Stimulated activated CD4-positive, alpha-beta T cell treated with anti-CD3 and anti-CD28 coated beads, Interleukin-1b, Interleukin-23, amount 100 ng/mL, for 1 hour (primary cell): ENCODE data around the gene OSBPL8.
"Not testable (repeated sequence)": the region's sequence is repeated elsewhere in the genome, so short reads cannot be mapped to it uniquely, and the experiment has no call there.

Source experiments
- DNase-seq, 2 donors: peaks; one replicate each; pipeline ENCODE4 v3.0.0-alpha.2; 2020; ENCODE audit warnings: low read depth in 2 of 2

Gene OSBPL8

DNA sequence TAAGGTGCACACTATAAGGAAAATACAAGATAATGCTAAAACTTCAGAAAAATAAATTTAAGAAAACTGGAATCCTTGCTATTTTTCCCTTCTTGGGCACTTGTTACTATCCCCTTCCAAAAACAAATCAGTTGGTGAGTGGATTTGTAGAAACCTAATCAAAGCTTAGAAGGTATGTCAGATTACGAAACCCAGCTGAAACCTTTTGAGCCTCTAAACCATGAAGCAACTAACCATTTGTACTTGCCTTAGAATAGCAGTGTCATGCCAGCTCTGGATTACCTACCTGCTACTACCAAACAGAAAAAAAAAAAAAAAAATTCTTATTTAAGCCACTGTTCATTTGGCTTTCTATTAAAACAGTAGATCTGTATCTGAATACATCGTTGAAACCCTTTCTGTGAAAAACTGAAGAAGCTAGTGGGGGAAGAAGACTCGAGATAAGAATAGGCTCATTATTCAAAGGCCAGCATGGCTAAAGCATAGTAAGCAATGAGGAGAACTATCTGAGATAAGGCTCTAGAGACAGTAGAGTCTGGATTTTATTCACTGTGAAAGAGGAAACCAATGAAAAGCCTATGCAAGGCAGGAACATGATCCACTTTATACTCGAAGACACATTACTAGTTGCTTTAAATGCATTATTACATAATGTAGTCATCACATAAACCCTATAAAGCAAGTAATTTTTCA is 30.2 kb downstream of the OSBPL8 start:
- DNase-seq, result no peak

DNA sequence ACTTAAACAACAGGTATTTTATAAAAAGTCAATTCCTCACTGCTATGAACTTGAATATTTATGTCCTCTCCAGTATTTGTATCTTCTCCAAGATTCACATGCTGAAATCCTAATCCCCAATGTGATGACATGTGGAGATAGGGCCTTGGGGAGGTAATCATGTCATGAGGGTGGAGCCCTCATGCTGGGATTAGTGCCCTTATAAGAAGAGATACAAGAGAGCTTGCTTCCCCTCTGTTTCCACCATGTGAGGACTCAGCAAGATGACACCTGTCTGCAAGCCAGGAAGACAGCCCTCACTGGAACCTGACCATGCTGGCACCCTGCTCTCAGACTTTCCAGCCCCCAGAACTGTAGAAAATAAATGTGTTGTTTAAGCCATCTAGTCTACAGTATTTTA is 36.2 kb downstream of the OSBPL8 start:
- DNase-seq, result no peak

DNA sequence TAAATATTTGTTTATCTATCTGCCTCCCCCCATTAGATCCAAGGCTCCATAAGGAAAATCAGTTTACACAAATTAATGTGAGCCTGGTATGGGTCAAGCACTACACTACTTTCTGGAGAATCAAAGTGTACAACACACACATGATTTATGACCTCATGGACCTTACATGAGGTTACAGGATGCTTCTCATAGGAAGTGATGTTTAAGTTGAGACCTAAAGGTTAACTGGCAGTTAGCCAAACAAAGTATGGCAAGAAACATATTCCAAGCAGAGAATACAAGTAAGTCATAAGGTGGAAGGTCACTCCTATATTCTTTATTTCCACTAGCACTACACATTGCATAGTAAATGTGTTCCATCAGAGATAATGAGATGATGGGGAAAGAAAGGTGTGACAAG is 39.2 kb downstream of the OSBPL8 start:
- DNase-seq, result no peak

DNA sequence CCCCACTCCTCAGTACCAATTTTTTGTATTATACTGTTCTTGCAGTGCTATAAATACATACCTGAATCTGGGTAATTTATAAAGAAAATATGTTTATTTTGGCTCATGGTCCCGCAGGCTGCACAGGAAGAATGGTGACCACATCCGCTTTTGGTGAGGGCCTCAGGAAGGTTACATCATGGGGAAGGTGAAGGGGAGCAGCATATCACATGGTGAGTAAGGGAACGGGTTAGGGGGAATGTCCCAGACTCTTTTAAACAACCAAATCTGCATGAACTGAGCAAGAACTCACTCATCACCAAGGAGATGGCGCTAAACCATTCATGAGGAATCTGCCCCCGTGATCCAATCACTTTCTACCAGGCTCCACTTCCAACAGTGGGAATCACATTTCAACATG is 40.0 kb downstream of the OSBPL8 start:
- no peak for DNase-seq

DNA sequence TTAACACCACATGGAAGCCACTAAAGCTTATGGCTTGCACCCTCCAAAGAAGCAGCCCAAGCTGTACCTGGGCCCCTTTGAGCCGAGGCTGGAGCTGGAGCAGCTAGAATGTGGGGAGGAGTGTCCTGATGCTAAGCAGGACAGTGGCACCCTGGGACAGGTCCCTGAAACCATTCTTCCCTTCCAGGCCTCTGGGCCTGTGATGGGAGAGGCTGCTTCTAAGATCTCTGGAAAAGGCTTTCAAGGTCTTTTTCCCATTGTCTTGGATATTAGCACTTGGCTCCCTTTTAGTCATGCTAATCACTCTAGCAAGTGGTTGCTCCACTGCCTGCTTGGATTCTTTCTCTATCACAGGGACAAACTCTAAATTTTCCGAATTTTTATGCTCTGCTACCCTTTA is 40.9 kb downstream of the OSBPL8 start:
- no peak for DNase-seq

DNA sequence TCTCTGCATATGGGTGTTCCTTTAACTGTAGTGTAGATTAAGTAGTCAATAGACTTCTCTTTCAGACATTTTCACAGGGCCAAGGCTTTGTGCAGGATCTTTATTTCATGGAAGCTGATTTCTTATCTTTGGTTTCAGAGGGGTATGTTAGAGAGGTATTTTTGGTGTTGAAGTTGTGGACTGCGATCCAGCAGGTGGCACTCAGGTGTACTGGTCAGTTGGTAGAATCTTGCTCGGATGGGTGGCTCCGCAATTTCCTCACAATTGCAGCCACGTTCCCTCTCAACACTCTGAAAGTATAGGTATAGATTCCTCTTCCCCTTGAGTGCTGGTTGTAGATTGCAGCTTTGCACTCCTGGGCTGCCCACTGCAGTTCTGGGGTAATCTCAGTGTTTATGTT is 44.3 kb downstream of the OSBPL8 start:
- no peak for DNase-seq

DNA sequence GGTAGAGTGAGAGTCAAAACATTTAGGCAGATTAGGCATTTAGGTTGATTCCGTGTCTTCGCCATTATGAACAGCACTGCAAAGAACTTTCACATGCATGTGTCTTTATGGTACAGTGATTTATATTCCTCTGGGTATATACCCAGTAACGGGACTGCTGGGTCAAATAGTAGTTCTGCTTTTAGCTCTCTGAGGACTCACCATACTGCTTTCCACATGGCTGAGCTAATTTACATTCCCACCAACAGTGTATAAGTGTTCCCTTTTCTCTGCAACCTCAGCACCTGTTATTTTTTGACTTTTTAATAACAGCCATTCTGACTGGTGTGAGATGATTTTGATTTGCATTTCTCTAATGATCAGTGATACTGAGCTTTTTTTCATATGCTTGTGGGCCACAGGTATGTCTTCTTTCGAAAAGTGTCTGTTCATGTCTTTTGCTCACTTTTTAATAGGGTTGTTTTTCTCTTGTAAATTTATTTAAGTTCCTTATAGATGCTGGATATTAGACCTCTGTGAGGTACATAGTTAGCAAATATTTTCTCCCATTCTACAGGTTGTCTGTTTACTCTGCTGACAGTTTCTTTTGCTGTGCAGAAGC is 48.4 kb downstream of the OSBPL8 start:
- not testable (repeated sequence) for DNase-seq

DNA sequence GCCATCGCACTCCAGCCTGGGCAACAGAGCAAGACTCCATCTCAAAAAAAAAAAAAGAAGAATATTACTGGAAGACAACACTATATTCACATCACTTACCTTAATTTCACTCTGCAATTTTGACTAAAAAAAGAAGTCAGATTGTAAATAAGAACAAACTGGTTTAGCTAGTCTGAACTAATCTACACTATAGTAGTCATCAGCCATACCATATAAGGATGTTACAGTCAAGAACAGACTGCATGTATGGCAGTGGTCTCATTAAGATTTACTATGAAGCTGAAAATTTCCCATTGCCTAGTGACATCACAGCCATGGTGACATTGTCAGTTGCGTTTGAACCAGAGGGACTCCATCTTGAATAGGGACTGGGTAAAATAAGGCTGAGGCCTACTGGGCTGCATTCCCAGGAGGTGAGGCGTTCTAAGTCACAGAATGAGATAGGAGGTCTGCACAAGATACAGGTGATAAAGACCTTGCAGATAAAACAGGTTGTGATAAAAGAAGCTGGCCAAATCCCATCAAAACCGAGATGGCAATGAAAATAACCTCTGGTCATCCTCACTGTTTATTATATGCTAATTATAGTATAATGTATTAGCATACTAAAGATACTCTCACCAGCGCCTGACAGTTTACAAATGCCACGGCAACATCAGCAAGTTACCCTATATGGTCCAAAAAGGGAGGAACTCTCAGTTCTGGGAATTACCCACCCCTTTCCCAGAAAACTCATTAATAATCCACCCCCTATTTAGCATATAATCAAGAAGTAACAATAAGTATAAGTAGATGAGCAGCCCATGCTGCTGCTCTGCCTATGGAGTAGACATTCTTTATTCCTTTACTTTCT is 51.2 kb downstream of the OSBPL8 start:
- no peak for DNase-seq

DNA sequence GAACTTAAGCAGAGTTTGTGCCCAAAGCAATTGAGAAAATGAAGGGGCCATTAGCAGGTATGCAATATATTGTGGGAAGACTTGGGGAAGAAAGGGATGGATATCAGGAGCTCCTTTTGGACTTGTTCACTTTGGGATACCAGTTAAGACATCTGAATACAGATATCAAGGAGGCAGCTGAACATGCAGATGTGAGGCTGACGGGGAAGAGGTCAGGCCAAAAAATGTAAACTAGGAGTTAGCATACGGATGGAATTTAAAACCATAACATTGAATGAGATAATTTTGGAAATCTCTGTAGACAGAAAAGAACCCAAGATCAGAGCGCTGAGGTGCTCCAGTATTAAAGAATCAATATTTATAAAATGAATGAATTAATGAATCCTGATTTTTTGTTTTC is 53.4 kb downstream of the OSBPL8 start:
- no peak for DNase-seq

DNA sequence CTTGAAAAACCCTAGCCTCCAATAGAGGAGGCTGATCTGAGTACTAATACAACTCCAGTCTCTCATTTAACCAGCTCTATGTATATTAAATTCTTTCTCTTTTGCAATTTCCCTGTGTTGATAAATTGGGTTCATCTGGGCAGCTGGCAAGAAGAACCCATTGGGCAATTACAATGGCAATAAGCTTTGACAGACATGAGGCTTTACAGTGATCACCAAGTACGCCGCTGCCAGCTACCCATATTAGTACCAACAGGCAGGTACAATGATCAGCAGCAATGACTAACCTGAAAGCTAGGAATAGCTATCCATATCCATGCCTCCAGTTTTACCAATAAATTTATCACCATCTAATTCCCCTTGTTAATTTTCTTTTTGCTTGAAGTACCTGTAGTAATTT is 54.5 kb downstream of the OSBPL8 start:
- no peak for DNase-seq

DNA sequence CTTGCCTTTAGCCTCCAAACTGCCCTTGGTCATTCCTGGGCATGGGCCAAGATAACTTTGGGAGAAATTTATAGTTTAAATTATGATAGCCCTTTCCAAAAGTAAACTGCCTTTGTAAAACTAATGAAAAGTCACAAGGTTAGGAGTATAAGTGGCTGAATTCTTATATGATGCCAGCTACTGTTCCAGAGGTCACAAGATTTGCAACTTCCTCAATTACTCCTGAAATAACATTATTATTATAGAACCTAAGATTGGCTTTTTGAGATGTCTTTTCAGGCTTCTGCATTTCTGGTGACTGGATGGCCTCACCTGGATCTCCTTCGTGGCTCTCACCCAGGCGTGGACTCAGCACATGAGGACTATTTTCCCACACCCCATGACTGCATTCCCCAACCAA is 55.0 kb downstream of the OSBPL8 start:
- no peak for DNase-seq

DNA sequence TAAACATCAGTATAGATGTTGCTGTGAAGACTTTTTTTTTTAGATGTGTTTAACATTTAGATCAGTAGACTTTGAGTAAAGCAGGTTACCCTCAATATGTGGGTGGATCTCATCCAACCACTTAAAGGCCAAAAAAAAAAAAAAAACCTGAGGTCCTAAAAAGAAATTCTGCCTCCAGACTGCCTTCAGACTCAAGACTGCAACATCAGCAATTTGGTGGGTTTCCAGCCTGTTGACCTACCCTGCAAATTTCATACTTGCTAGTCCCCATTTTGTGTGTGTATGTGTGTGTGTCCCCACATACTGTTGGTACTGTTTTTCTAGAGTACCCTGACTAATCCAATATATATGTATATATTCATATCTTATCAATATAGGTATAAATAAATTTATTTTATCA is 55.6 kb downstream of the OSBPL8 start:
- no peak for DNase-seq

DNA sequence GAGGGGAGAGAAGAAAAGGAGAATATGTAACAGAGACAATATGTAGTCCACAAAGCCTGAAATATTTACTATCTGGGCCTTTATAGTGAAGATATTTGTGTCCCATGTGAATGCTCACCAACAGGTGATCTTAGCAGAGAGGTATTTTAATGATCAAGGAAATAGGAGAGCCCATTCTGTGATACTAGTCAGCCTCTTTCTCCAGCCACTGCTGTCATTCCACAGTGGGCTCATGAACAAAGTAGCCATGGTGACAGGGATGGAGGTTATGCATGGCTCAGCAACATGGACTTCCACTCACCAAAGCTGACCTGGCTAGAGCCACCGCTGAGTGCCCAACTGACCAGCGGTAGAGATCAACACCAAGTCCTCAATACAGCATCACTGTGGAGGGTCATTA is 58.2 kb downstream of the OSBPL8 start:
- DNase-seq, result no peak

DNA sequence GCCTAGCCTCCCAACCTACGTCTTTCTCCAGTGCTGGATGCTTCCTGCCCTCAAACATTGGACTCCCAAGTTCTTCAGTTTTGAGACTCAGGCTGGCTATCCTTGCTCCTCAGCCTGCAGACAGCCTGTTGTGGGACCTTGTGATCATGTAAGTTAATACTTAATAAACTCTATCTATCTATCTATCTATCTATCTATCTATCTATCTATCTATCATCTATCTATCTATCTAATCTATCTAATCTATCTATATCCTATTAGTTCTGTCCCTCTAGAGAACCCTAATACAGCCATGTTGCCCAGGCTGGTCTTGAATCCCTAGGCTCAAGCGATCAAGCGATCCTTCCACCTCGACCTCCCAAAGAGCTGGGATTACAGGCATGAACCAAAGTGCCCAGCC is 60.4 kb downstream of the OSBPL8 start:
- DNase-seq, result not testable (repeated sequence)

DNA sequence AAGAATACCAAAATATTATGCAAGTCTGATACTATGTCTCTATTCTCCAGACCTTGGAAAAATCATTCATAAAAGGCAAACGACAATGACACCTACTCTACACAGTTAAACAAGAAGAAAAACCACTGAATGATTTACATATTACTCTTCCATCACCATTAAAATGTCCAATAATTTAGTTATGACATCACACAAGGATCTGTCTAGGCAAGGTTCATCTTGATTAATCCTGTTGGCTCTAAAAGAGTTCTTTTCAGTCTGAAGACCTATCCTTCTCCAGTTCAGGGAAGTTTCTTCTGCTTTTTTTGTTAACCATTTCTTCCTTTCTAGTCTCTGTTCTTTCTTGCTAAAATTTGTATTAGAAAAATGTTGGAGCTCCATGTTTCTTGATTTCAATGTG is 64.0 kb downstream of the OSBPL8 start:
- no peak for DNase-seq

DNA sequence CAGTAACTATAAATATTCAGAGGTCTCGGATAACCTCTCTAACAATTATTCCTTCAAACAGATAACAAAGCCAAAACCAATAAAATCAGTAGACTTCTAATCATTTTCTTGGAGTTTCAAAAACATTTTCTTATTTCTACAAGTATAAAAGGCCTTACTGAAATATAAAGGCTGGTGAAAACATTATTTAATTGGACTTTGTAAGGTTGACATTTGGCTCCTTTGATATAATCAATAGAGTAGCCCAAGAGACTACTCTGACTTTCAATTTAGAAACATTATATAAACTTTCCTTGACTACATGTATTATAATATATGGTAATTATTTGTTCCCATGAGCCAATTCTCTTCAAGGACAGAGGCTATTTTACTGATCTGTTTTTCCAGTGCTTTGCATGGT is 68.3 kb downstream of the OSBPL8 start:
- no peak for DNase-seq

DNA sequence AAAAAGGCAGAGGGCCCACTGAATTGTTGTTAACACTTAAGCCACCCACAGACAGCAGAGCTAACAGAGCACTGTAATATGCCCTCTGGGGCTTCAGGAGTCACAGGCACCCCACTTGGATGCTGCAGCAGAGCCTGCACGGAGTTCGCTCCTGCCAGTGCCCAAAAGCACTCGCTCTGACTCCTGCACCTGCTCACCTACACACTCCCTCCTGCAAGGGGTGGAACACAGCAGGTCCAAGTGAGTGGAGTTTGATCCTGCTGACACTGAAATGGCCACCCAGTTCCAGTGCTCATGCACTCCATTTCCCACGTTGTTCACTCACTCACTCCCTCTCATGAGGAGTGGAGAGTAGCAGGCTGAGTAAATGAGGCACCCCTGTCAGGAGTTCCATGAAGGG is 68.8 kb downstream of the OSBPL8 start:
- no peak for DNase-seq

DNA sequence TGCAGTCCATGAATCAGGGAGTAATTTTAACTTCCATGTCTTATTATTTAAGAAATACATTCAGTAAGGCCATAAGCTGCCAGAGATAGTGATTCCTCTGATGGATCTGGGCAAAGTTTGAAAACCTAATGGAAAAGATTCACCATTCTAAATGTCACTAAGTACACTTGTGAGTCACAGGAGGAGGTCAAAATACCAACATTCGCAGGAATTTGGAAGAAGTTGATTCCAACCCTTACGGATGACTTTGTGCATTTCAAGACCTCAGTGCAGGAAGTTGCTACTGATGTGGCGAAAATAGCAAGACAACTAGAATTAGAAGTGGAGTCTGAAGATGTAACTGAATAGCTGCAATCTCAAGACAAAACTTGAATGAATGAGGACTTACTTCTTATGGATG is 69.8 kb downstream of the OSBPL8 start:
- DNase-seq, result no peak

DNA sequence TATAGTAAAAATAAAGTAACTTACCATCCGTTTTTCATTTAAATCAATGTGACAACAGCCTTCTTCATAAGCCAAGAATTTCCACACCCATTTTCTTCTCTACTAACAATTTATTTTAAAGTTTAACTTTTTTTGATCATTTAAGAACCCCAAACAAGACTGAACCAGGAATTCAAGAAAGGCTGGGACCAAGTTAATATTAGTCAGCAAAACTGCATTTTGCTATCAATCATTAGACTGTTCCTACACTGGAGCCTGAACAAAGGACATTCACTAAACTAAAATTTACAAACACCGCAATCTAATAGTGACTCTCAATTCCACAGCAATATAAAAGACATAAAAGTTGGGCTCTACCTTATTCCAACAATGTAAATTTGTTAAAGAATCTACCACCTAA is 73.6 kb downstream of the OSBPL8 start:
- no peak for DNase-seq

DNA sequence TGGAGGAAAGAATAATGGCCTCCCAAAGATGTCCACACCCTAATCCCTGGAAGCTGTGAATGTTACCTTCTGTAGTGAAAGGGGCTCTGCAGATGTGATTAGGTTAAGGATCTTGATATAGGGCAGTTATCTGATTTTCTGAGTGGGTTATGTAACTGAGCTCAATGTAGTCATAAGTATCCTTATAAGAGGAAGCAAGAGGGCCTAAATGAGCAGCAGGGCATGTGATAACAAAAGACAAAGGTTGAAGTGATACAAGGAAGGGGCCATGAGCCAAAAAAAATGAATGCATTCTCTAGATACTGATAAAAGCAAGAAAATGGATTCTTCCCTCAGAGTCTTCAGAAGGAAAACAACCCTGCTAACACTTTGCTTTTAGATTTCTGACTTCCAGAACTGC is 78.8 kb downstream of the OSBPL8 start:
- DNase-seq, result no peak

DNA sequence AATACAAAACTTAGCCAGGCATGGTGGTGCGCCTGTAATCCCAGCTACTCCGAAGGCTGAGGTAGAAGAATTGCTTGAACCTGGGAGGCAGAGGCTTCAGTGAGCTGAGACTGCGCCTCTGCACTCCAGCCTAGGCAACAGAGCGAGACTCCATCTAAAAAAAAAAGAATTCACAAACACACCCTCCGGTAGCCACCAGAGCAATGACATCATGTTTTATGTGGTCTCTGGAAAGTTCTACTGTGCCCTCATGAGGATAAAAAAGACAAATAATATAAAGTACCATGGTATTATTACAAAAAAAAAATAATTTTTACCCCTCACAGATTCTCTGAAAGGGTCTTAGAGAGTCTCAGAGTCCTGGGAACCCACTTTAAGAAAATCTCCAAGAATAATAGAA is 81.5 kb downstream of the OSBPL8 start:
- no peak for DNase-seq

DNA sequence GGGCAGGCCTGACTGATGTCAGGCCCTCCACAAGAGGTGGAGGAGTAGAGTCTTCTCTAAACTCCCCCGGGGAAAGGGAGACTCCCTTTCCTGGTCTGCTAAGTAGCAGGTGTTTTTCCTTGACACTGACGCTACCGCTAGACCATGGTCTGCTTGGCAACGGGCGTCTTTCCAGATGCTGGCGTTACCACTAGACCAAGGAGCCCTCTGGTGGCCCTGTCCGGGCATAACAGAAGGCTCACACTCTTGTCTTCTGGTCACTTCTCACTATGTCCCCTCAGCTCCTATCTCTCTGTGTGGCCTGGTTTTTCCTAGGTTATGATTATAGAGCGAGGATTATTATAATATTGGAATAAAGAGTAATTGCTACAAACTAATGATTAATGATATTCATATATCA is 86.7 kb downstream of the OSBPL8 start:
- not testable (repeated sequence) for DNase-seq

DNA sequence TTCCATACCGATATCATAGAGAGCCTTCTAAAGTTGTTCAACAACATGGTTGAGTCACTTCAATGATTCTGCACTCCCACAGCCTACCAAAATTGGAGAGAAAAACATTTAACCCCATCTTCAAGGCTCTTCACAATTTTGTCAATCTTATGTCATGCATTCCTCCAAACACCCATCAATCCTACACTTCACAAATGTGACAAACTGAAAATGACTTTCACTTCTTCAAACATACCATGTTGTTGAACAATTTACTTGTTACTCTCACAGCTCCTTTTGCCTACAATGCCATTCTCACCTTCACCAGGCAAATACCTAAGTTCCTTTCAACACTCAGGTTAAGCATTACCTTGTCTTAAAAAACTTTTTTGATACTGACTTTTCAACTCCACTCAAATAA is 88.0 kb downstream of the OSBPL8 start:
- DNase-seq, result no peak
